HG02885 (cell line): ENCODE data around the gene USP35.

Source experiments
- ATAC-seq: cut with Tn5 transposase; IDR thresholded peaks from one replicate; pipeline ENCODE4 v1.9.1; 2021; ENCODE audit warnings: mild to moderate bottlenecking; ENCODE audit not compliant: unreplicated experiment, poor library complexity

The USP35 gene

GRCh38 chr11:78188286-78189173 lies at the start of gene USP35, which contains the start of gene KCTD21:
USP35 (plus strand) TSS chr11:78188919; CDS start chr11:78196246, 7,327 bp downstream.
KCTD21 (minus strand) TSS chr11:78188626; CDS start chr11:78174554, 14,072 bp downstream.
- ATAC-seq, result peak; percentile 96

GRCh38 chr11:78139422-78140391 lies 49.0 kb upstream of the USP35 start, which contains the start of gene ALG8:
ALG8 (minus strand) TSS chr11:78139626; CDS start chr11:78139588, 38 bp downstream.
- peak; percentile 94 for ATAC-seq

GRCh38 chr11:78140392-78141077 lies 48.2 kb upstream of the USP35 start:
- ATAC-seq, result no peak

- ATAC-seq, result no peak
Observed at GRCh38 chr11:78145511-78146025, 43.2 kb upstream of the USP35 start.

GRCh38 chr11:78147807-78148206 lies 40.9 kb upstream of the USP35 start:
- no peak for ATAC-seq

GRCh38 chr11:78149646-78150045 lies 39.1 kb upstream of the USP35 start:
- ATAC-seq, result no peak

- no peak for ATAC-seq
Observed at GRCh38 chr11:78150346-78150745, 38.4 kb upstream of the USP35 start.

GRCh38 chr11:78150754-78151153 lies 38.0 kb upstream of the USP35 start:
- no peak for ATAC-seq

- no peak for ATAC-seq
Observed at GRCh38 chr11:78151804-78152203, 36.9 kb upstream of the USP35 start.

GRCh38 chr11:78156127-78156844 lies 32.4 kb upstream of the USP35 start:
- ATAC-seq, result no peak

GRCh38 chr11:78158987-78159652 lies 29.6 kb upstream of the USP35 start:
- ATAC-seq, result no peak

- ATAC-seq, result no peak
Observed at GRCh38 chr11:78160557-78160956, 28.2 kb upstream of the USP35 start.

- no peak for ATAC-seq
Observed at GRCh38 chr11:78161346-78161745, 27.4 kb upstream of the USP35 start.

- ATAC-seq, result no peak
Observed at GRCh38 chr11:78161962-78162371, 26.8 kb upstream of the USP35 start.

- no peak for ATAC-seq
Observed at GRCh38 chr11:78163828-78164227, 24.9 kb upstream of the USP35 start.

GRCh38 chr11:78164471-78164870 lies 24.2 kb upstream of the USP35 start:
- no peak for ATAC-seq

- ATAC-seq, result no peak
Observed at GRCh38 chr11:78166855-78167469, 21.8 kb upstream of the USP35 start.
